Natural killer cell (primary cell): Measurements from ENCODE around the gene PLCG2. TPM values are rescaled to one million over a fixed set of nuclear protein-coding genes. Genes with fewer than 3 reads are reported as not detected.
A peak's percentile ranks its signal among the peaks of the same experiment; 100 is the strongest.

Source experiments
- ATAC-seq, 3 donors: fragments of 150-1000 bp in 2 of 3; fragments of 200-7000 bp in 1 of 3; cut with Tn5 transposase; 1 replicate in 1 of 3; 2 replicates in 2 of 3; pipeline ENCODE4 v1.10.0; 2021; ENCODE audit warnings: mild to moderate bottlenecking in 2 of 3, moderate library complexity in 2 of 3
- DNase-seq, 2 donors: peaks; one replicate each; pipeline versions ENCODE4 v3.0.0 to v3.0.0-alpha.2; 2013 to 2021; ENCODE audit warnings: mixed read lengths in 1 of 2
- H3K27ac ChIP-seq: one replicate; pipeline ENCODE4 v1.5.1; 2013; ENCODE audit warnings: mild to moderate bottlenecking, low read length
- H3K27me3 ChIP-seq: one replicate; pipeline ENCODE4 v1.6.1; 2013; ENCODE audit warnings: low read length; ENCODE audit not compliant: control insufficient read depth, insufficient read depth
- H3K36me3 ChIP-seq: one replicate; pipeline ENCODE4 v1.6.1; 2013; ENCODE audit warnings: low read length; ENCODE audit not compliant: control insufficient read depth, insufficient read depth
- H3K4me1 ChIP-seq: one replicate; pipeline ENCODE4 v1.6.1; 2013; ENCODE audit warnings: low read length; ENCODE audit not compliant: control insufficient read depth, insufficient read depth
- H3K4me3 ChIP-seq: one replicate; pipeline ENCODE4 v1.5.1; 2013; ENCODE audit warnings: low read length
- H3K9me3 ChIP-seq: one replicate; pipeline ENCODE4 v1.6.1; 2013; ENCODE audit warnings: low read length; ENCODE audit not compliant: control insufficient read depth, insufficient read depth
- H3K27ac Mint-ChIP-seq, 2 donors: one replicate each; pipeline ENCODE4 v1.8.0; 2022; ENCODE audit warnings: mild to moderate bottlenecking in 2 of 2, mixed read lengths in 2 of 2, moderate library complexity in 1 of 2
- H3K27me3 Mint-ChIP-seq, 2 donors: one replicate each; pipeline ENCODE4 v1.8.0; 2022; ENCODE audit warnings: low read depth in 2 of 2, mixed read lengths in 2 of 2
- H3K36me3 Mint-ChIP-seq: one replicate; pipeline ENCODE4 v1.8.0; 2022; ENCODE audit warnings: mixed read lengths
- H3K4me1 Mint-ChIP-seq, 2 donors: one replicate each; pipeline ENCODE4 v1.8.0; 2022; ENCODE audit warnings: mixed read lengths in 2 of 2
- H3K4me3 Mint-ChIP-seq: one replicate; pipeline ENCODE4 v1.8.0; 2022; ENCODE audit warnings: mild to moderate bottlenecking, moderate library complexity, mixed read lengths
- H3K9me3 Mint-ChIP-seq, 2 donors: one replicate each; pipeline ENCODE4 v1.8.0; 2022; ENCODE audit warnings: mixed read lengths in 2 of 2
- WGBS: methylation state at CpG from one replicate; pipeline ENCODE4 v1.1.7; 2013; ENCODE audit warnings: missing lambda C conversion rate; ENCODE audit not compliant: insufficient coverage; 5-methylcytosine and 5-hydroxymethylcytosine counted together
- intact Hi-C: fragments of 100-400 bp; cut with micrococcal nuclease; formaldehyde crosslinking; loops from one replicate; pipeline ENCODE4 v1.14.2; 2022
- total RNA-seq, 4 donors: library from RNA; stranded (reverse); fragments of 120-200 nt in 1 of 4; gene quantifications; one replicate each; pipeline versions ENCODE4 v1.2.3 to v1.2.4, GENCODE V29; 2013 to 2022
- TF ChIP-seq, protein P1 (sequence below): fragments of 200-600 bp; IDR thresholded peaks from one replicate; pipeline ENCODE4 v1.8.0; 2022; ENCODE audit warnings: antibody characterized with exemption

The PLCG2 gene
- total RNA-seq, 3 donors from 2014 or later (not counting 1 experiment from before 2014, with no cell fraction given), result 250 to 298 (median 285) TPM

DNA sequence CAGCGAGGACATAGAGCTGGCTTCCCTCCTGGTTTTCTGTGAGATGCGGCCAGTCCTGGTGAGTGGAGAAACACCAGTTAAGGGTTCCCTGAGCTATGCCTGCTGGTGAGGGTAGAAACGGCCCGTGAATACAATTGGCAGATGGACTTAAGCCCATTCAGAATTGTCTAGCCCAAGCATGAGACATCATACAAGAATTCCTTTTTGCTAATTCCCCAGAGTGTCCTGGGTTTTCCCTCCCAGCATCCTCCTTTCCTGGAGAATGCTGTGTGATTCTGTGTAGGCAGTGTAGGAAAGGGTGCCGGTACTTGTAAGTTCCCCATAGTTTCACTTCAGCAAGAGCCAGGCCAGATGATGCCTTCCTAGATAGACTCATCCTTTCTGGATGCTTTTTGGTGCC is 167.1 kb downstream of the PLCG2 start:
- Mint-ChIP-seq H3K9me3 (peaks cover 5 to 6% of the 10 kb centered on the region in 2 donors), H3K4me1 (no peaks in the 10 kb centered on the region), H3K4me3 (no peak overlapping the region), H3K27me3 (no peaks in the 10 kb centered on the region), H3K36me3 (peaks cover 51% of the 10 kb centered on the region), H3K27ac (no peak overlapping the region)
- no peak overlapping the region for H3K4me3 ChIP-seq
- 97% methylated on average over 5 of the region's 5 CpGs for WGBS
- peaks cover 89% of the 10 kb centered on the region for H3K36me3 ChIP-seq
- ATAC-seq (no peak), DNase-seq (no peak)
- no peaks in the 10 kb centered on the region for H3K27me3 ChIP-seq
- intact Hi-C loops, result no loop called here
- peaks cover 4% of the 10 kb centered on the region for H3K9me3 ChIP-seq
- no peak overlapping the region for H3K27ac ChIP-seq
- no peaks in the 10 kb centered on the region for H3K4me1 ChIP-seq
- TF ChIP-seq, protein P1, sequence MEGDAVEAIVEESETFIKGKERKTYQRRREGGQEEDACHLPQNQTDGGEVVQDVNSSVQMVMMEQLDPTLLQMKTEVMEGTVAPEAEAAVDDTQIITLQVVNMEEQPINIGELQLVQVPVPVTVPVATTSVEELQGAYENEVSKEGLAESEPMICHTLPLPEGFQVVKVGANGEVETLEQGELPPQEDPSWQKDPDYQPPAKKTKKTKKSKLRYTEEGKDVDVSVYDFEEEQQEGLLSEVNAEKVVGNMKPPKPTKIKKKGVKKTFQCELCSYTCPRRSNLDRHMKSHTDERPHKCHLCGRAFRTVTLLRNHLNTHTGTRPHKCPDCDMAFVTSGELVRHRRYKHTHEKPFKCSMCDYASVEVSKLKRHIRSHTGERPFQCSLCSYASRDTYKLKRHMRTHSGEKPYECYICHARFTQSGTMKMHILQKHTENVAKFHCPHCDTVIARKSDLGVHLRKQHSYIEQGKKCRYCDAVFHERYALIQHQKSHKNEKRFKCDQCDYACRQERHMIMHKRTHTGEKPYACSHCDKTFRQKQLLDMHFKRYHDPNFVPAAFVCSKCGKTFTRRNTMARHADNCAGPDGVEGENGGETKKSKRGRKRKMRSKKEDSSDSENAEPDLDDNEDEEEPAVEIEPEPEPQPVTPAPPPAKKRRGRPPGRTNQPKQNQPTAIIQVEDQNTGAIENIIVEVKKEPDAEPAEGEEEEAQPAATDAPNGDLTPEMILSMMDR, result no peak

DNA sequence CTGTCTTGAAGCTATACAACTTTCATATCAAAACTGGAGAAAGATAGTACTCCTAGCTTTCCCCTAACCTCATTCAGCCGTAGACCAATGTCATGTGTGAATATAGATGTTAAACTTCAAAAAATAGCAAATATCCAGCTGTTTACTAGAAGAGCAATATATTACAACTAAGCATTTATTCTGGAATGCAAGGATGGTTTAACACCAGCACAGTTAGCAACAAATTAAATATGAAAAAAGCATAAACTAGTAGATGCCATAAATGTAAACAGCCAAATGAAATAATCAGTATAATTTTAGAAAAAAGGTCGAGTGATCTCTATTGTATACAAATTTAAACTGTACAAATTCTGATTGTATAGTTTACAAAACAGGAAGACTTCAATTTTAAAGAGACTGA is 172.5 kb downstream of the PLCG2 start:
- Mint-ChIP-seq H3K9me3 (peaks cover 5 to 6% of the 10 kb centered on the region in 2 donors), H3K36me3 (peaks cover 61% of the 10 kb centered on the region), H3K4me1 (peaks cover 5% of the 10 kb centered on the region in 2 donors), H3K4me3 (no peak overlapping the region), H3K27ac (no peak overlapping the region), H3K27me3 (no peaks in the 10 kb centered on the region)
- WGBS, result no CpG with 5 or more reads among the region's 2 CpGs
- Histone ChIP-seq H3K9me3 (peaks cover 4% of the 10 kb centered on the region), H3K27me3 (no peaks in the 10 kb centered on the region), H3K4me1 (no peaks in the 10 kb centered on the region), H3K27ac (no peak overlapping the region), H3K36me3 (peaks cover 87% of the 10 kb centered on the region), H3K4me3 (no peak overlapping the region)
- ATAC-seq, result no peak
- intact Hi-C loops, result no loop called here
- TF ChIP-seq, protein P1, result no peak
- no peak for DNase-seq

DNA sequence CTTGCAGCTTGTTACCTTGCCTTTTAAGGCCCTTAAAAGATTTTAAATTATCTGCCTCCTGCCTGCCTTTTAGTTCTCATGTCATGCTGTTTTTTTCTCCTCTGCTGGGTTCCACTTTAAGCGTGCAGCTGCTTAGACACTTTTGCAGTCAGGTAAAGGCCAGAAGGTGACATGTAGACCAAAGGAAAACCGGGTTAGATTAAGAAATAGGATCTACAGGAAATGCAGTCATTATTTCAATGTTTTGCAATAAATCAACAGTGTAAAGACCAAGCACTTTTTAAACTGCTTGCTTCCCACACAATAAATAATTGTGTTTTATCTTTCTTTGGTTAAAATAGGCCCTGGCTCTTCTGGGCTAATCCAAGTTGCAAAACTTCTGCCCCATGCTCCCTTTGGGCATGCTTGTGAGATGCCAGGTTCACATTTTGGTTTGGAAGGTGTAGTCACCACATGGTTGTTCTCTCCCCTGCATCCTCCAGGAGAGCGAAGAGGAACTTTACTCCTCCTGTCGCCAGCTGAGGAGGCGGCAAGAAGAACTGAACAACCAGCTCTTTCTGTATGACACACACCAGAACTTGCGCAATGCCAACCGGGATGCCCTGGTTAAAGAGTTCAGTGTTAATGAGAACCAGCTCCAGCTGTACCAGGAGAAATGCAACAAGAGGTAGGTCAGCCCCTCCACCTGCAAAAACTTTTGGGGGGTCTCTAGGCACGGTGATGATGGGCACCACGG is 177.3 kb downstream of the PLCG2 start:
- intact Hi-C loops, result no loop called here
- no peaks in the 10 kb centered on the region for H3K4me1 ChIP-seq
- no peak for DNase-seq
- H3K9me3 ChIP-seq, result no peaks in the 10 kb centered on the region
- WGBS, result 77% methylated on average over 9 of the region's 9 CpGs
- no peak overlapping the region for H3K4me3 ChIP-seq
- TF ChIP-seq, protein P1, result no peak
- Mint-ChIP-seq H3K36me3 (peaks cover 29% of the 10 kb centered on the region), H3K4me3 (no peak overlapping the region), H3K4me1 (peaks cover 5% of the 10 kb centered on the region in 2 donors), H3K9me3 (no peaks in the 10 kb centered on the region), H3K27ac (peak overlapping the region; percentile 17 to 49), H3K27me3 (no peaks in the 10 kb centered on the region)
- H3K27ac ChIP-seq, result no peak overlapping the region
- H3K36me3 ChIP-seq, result peaks cover 73% of the 10 kb centered on the region
- no peak for ATAC-seq
- no peaks in the 10 kb centered on the region for H3K27me3 ChIP-seq

GRCh38 chr16:81964808-81965207 is 185.7 kb downstream of the PLCG2 start:
- no peaks in the 10 kb centered on the region for H3K27me3 ChIP-seq
- H3K27ac ChIP-seq, result no peak overlapping the region
- no peak overlapping the region for H3K4me3 ChIP-seq
- DNase-seq, result no peak
- no peaks in the 10 kb centered on the region for H3K9me3 ChIP-seq
- TF ChIP-seq, protein P1, result no peak
- Mint-ChIP-seq H3K9me3 (no peaks in the 10 kb centered on the region), H3K27me3 (peaks cover 0 to 7% of the 10 kb centered on the region in 2 donors), H3K4me1 (no peaks in the 10 kb centered on the region), H3K4me3 (no peak overlapping the region), H3K36me3 (no peaks in the 10 kb centered on the region), H3K27ac (no peak overlapping the region)
- ATAC-seq, result no peak
- no peaks in the 10 kb centered on the region for H3K4me1 ChIP-seq
- peaks cover 4% of the 10 kb centered on the region for H3K36me3 ChIP-seq
- intact Hi-C loops, result no loop called here
- WGBS, result 96% methylated on average over 3 of the region's 6 CpGs
